GM23338 (cell line): Measurements from ENCODE around the gene FAF1. TPM values are rescaled to one million over a fixed set of nuclear protein-coding genes. Genes with fewer than 3 reads are reported as not detected.

Experiments used
- ATAC-seq: fragments of 200-7000 bp; cut with Tn5 transposase; 3 replicates; pipeline ENCODE4 v1.9.1; 2020
- DNase-seq: peaks from one replicate; pipeline ENCODE4 v3.0.0-alpha.2; 2015; ENCODE audit warnings: low spot score
- H2AFZ ChIP-seq: fragments of 200-600 bp; sonication (generic); 2 replicates; pipeline ENCODE4 v1.8.0; 2016; ENCODE audit warnings: antibody characterized with exemption, mild to moderate bottlenecking, moderate library complexity
- H3F3A ChIP-seq: fragments of 200-600 bp; sonication (generic); replicated peaks from 2 replicates; pipeline ENCODE4 v1.8.0; 2017; ENCODE audit warnings: antibody characterized with exemption, mixed run types, low read depth
- H3K27ac ChIP-seq: fragments of 200-600 bp; sonication (generic); 2 replicates; pipeline ENCODE4 v1.6.1; 2016; ENCODE audit warnings: low read depth
- H3K27me3 ChIP-seq: fragments of 200-600 bp; sonication (generic); 2 replicates; pipeline ENCODE4 v1.8.0; 2016; ENCODE audit warnings: mild to moderate bottlenecking, mixed run types, moderate library complexity; ENCODE audit not compliant: insufficient read depth
- H3K36me3 ChIP-seq: fragments of 200-600 bp; sonication (generic); 2 replicates; pipeline ENCODE4 v1.8.0; 2016; ENCODE audit warnings: mild to moderate bottlenecking; ENCODE audit not compliant: insufficient read depth
- H3K4me1 ChIP-seq: fragments of 200-600 bp; sonication (generic); 2 replicates; pipeline ENCODE4 v1.8.0; 2016; ENCODE audit warnings: mild to moderate bottlenecking, moderate library complexity; ENCODE audit not compliant: insufficient read depth
- H3K4me2 ChIP-seq: fragments of 200-600 bp; sonication (generic); 2 replicates; pipeline ENCODE4 v1.7.1; 2017; ENCODE audit warnings: mixed run types
- H3K4me3 ChIP-seq: fragments of 200-600 bp; sonication (generic); 2 replicates; pipeline ENCODE4 v1.6.1; 2016; ENCODE audit warnings: mixed run types
- H3K79me2 ChIP-seq: fragments of 200-600 bp; sonication (generic); replicated peaks from 2 replicates; pipeline ENCODE4 v1.8.0; 2017; ENCODE audit warnings: mild to moderate bottlenecking; ENCODE audit not compliant: insufficient read depth
- H3K9me2 ChIP-seq: fragments of 200-600 bp; sonication (generic); 2 replicates; pipeline ENCODE4 v1.8.0; 2017; ENCODE audit not compliant: insufficient read depth
- H4K20me1 ChIP-seq: fragments of 200-600 bp; sonication (generic); replicated peaks from 2 replicates; pipeline ENCODE4 v1.8.0; 2017; ENCODE audit warnings: mild to moderate bottlenecking; ENCODE audit not compliant: insufficient read depth
- H3K27ac Mint-ChIP-seq: 2 replicates; pipeline ENCODE4 v1.8.0; 2020; ENCODE audit warnings: inconsistent platforms, mild to moderate bottlenecking, moderate library complexity, mixed read lengths
- H3K27me3 Mint-ChIP-seq: 3 replicates; pipeline ENCODE4 v1.8.0; 2022; ENCODE audit warnings: low read depth, mild to moderate bottlenecking, moderate library complexity, mixed read lengths, inconsistent platforms; ENCODE audit not compliant: insufficient read depth, poor library complexity
- H3K36me3 Mint-ChIP-seq: 3 replicates; pipeline ENCODE4 v1.8.0; 2021; ENCODE audit warnings: low read depth, mild to moderate bottlenecking, inconsistent platforms, moderate library complexity, mixed read lengths
- H3K4me1 Mint-ChIP-seq: 3 replicates; pipeline ENCODE4 v1.8.0; 2020; ENCODE audit warnings: mild to moderate bottlenecking, inconsistent platforms, mixed read lengths
- H3K4me3 Mint-ChIP-seq: 3 replicates; pipeline ENCODE4 v1.8.0; 2021; ENCODE audit warnings: moderate library complexity, mild to moderate bottlenecking, inconsistent platforms, mixed read lengths
- H3K9me3 Mint-ChIP-seq: 3 replicates; pipeline ENCODE4 v1.8.0; 2020; ENCODE audit warnings: moderate library complexity, mild to moderate bottlenecking, inconsistent platforms, mixed read lengths
- CREB1 ChIP-seq: fragments of 250-450 bp; sonication (Bioruptor Pico); IDR thresholded peaks from 2 replicates; pipeline ENCODE4 v1.5.0; 2020; ENCODE audit warnings: low read depth, mild to moderate bottlenecking, moderate library complexity
- CTCF ChIP-seq, 2 experiments: fragments of 200-600 bp in 1 of 2; sonication (generic) in 1 of 2; conservative IDR thresholded peaks; 2 replicates each; pipeline versions ENCODE4 v1.5.1 to v1.6.1; 2016 to 2017; ENCODE audit warnings: antibody characterized with exemption in 2 of 2, low read depth in 2 of 2, mild to moderate bottlenecking in 2 of 2, moderate library complexity in 1 of 2
- ETS1 ChIP-seq: IDR thresholded peaks from 2 replicates; pipeline ENCODE4 v1.6.1; 2016; ENCODE audit warnings: antibody characterized with exemption
- EZH2 ChIP-seq: fragments of 200-600 bp; sonication (generic); IDR thresholded peaks from one replicate; pipeline ENCODE4 v1.8.0; 2017; ENCODE audit warnings: antibody characterized with exemption, mild to moderate bottlenecking, low read depth; ENCODE audit not compliant: unreplicated experiment
- EZH2phosphoT487 ChIP-seq: fragments of 200-600 bp; sonication (generic); IDR thresholded peaks from one replicate; pipeline ENCODE4 v1.8.1; 2018; ENCODE audit warnings: antibody characterized with exemption; ENCODE audit not compliant: unreplicated experiment
- JUNB ChIP-seq: IDR thresholded peaks from one replicate; pipeline ENCODE4 v1.6.1; 2016; ENCODE audit warnings: antibody characterized with exemption; ENCODE audit not compliant: unreplicated experiment
- NANOG ChIP-seq: IDR thresholded peaks from 2 replicates; pipeline ENCODE4 v1.6.1; 2016; ENCODE audit warnings: antibody characterized with exemption, borderline replicate concordance
- POLR2AphosphoS5 ChIP-seq: IDR thresholded peaks from 2 replicates; pipeline ENCODE4 v1.6.1; 2016; ENCODE audit warnings: antibody characterized with exemption, low read depth
- REST ChIP-seq: IDR thresholded peaks from one replicate; pipeline ENCODE4 v1.6.1; 2018; ENCODE audit warnings: antibody characterized with exemption; ENCODE audit not compliant: unreplicated experiment
- STAT1 ChIP-seq: IDR thresholded peaks from one replicate; pipeline ENCODE4 v1.6.1; 2016; ENCODE audit warnings: antibody characterized with exemption; ENCODE audit not compliant: unreplicated experiment
- ZNF114 ChIP-seq: fragments of 250-450 bp; sonication (Bioruptor Pico); IDR thresholded peaks from 2 replicates; pipeline ENCODE4 v1.5.0; 2020; ENCODE audit warnings: mild to moderate bottlenecking, moderate library complexity
- ZNF331 ChIP-seq: fragments of 250-450 bp; sonication (Bioruptor Pico); IDR thresholded peaks from 2 replicates; pipeline ENCODE4 v1.5.0; 2020; ENCODE audit warnings: low read depth, mild to moderate bottlenecking, moderate library complexity
- ZNF462 ChIP-seq: fragments of 250-450 bp; sonication (Bioruptor Pico); IDR thresholded peaks from 2 replicates; pipeline ENCODE4 v1.5.0; 2020; ENCODE audit warnings: mild to moderate bottlenecking, moderate library complexity
- polyA plus RNA-seq: library from polyadenylated mRNA; unstranded; fragments of >200 nt; fragmentation: Nextera tagmentation; extraction: Ambion mirVana; gene quantifications from 2 replicates; pipeline ENCODE4 v1.2.1, GENCODE V29; 2016
- total RNA-seq: library from RNA; depleted of rRNA; stranded (reverse); fragments of >200 nt; shearing (Covaris generic); gene quantifications from 2 replicates; pipeline ENCODE4 v1.2.3, GENCODE V29; 2014

Gene FAF1
- total and polyA plus RNA-seq, 2 experiments from 2014 or later = 24.1 to 53.2 TPM

GRCh38 chr1:50405814-50406213 is 554.3 kb downstream of the FAF1 start:
- peaks cover 4% of the 10 kb centered on the region for H3K27me3 Mint-ChIP-seq

More at GRCh38 chr1:50405814-50406213, 554.3 kb downstream of the FAF1 start:
- H3K36me3 ChIP-seq = no peaks in the 10 kb centered on the region
- no peak for ATAC-seq
- DNase-seq = no peak
- no peaks in the 10 kb centered on the region for H3K4me1 ChIP-seq
- Mint-ChIP-seq H3K27ac (no peak overlapping the region), H3K4me3 (no peak overlapping the region), H3K36me3 (no peaks in the 10 kb centered on the region), H3K4me1 (no peaks in the 10 kb centered on the region), H3K9me3 (no peaks in the 10 kb centered on the region; the same call in 2 of the 3 replicates)
- no peaks in the 10 kb centered on the region for H3K79me2 ChIP-seq
- no peak overlapping the region for H2AFZ ChIP-seq
- no peak for TF ChIP-seq JUNB
- no peak for TF ChIP-seq CTCF (conservative IDR thresholded peaks at IDR 0.05; ENCODE audit: low read depth in 2 of 2)
- TF ChIP-seq ETS1 = no peak
- no peak for TF ChIP-seq ZNF462 (CRISPR knock-in tag)
- TF ChIP-seq EZH2 = no peak
- no peak for TF ChIP-seq POLR2AphosphoS5
- no peak for TF ChIP-seq REST
- TF ChIP-seq STAT1 = no peak
- TF ChIP-seq EZH2phosphoT487 = no peak
- no peak for TF ChIP-seq ZNF331
- no peak for TF ChIP-seq ZNF114 (CRISPR knock-in tag)
- no peak for TF ChIP-seq NANOG
- no peak for TF ChIP-seq CREB1 (CRISPR knock-in tag)
- H3K9me2 ChIP-seq = no peaks in the 10 kb centered on the region
- H3K4me3 ChIP-seq = no peak overlapping the region
- H3K4me2 ChIP-seq = no peak overlapping the region
- no peak overlapping the region for H3K27ac ChIP-seq
- no peaks in the 10 kb centered on the region for H3F3A ChIP-seq
- H3K27me3 ChIP-seq = peaks cover 16% of the 10 kb centered on the region
- no peaks in the 10 kb centered on the region for H4K20me1 ChIP-seq
